ENCODE data around the gene CCNYL1.
"Not testable (repeated sequence)": the region's sequence is repeated elsewhere in the genome, so short reads cannot be mapped to it uniquely, and the experiment has no call there.

The CCNYL1 gene

DNA sequence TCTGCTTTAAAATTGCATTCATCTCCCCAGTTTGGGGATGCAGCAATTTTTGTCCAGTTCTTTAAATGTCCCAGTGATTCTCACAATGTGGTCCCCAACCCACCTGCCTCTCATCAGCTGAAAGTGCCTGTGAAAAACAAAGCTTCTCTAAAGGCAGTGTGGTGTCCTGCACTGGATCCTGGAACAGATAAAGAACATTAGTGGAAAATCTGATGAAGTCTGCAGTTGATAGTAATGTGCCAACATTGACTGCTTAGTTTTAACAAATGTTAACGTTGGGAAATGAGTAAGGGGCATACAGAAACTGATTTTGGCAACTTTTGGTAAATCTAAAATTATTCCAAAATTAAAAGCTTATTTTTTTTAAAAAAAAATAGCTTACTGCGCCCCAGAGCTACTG, 49.0 kb downstream of the CCNYL1 start:
- H3K27me3 ChIP-seq (ENCODE audit: control insufficient read depth, insufficient read depth, low read length): no peaks in the 10 kb centered on the region
- peaks cover 27% of the 10 kb centered on the region for H3K36me3 ChIP-seq (ENCODE audit: control insufficient read depth, low read depth, low read length)
- H3K9ac ChIP-seq (ENCODE audit: low read length): no peak overlapping the region
- H3K9me3 ChIP-seq (ENCODE audit: control insufficient read depth, low read depth, low read length): no peaks in the 10 kb centered on the region
- peaks cover 38% of the 10 kb centered on the region for H3K4me1 ChIP-seq (ENCODE audit: control insufficient read depth, low read depth, low read length)
- H3K27ac ChIP-seq (ENCODE audit: low read length): no peak overlapping the region
- no peak overlapping the region for H3K4me3 ChIP-seq (ENCODE audit: low read length)

DNA sequence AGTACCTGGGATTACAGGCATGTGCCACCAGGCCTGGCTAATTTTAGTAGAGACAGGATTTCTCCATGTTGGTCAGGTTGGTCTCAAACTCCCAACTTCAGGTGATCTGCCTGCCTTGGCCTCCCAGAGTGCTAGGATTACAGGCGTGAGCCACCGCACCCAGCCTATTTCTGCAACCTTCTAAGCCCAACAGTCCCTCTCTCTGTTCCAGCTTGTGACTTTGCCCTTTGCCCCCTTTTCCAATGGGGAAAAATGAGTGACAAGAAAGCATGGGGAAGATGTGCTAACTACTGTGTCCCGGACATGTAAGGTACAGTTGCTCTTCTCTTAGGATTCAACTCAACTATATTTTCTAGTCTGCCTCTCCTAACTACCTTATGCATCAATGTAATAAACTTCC, 50.0 kb downstream of the CCNYL1 start:
- not testable (repeated sequence) for H3K9ac ChIP-seq (ENCODE audit: low read length); H3K27ac ChIP-seq (ENCODE audit: low read length); H3K27me3 ChIP-seq (ENCODE audit: control insufficient read depth, insufficient read depth, low read length); H3K4me3 ChIP-seq (ENCODE audit: low read length); H3K9me3 ChIP-seq (ENCODE audit: control insufficient read depth, low read depth, low read length)
- Histone ChIP-seq H3K36me3 (ENCODE audit: control insufficient read depth, low read depth, low read length) (peaks cover 21% of the 10 kb centered on the region), H3K4me1 (ENCODE audit: control insufficient read depth, low read depth, low read length) (peaks cover 45% of the 10 kb centered on the region)

DNA sequence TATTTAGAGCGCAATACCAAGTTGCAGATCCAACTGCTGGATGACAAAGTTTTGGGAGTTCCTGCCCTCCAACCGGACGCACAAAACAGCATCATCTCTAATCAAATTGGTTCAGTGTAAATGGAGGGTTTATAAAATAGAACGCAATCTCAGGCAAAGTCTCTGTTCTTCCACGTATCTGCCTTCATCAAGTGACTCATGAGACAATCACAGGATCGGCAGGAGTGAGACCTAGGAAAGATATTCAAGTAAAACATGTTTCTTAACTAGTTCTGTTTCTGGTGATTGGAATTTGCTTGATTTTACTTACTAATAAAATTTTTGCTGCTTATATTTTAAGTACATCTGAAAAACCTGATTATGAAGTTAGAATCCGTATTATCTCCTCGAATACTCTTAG, 50.7 kb downstream of the CCNYL1 start:
- Histone ChIP-seq H3K4me1 (ENCODE audit: control insufficient read depth, low read depth, low read length) (peaks cover 47% of the 10 kb centered on the region), H3K27ac (ENCODE audit: low read length) (no peak overlapping the region), H3K4me3 (ENCODE audit: low read length) (no peak overlapping the region), H3K9ac (ENCODE audit: low read length) (no peak overlapping the region), H3K36me3 (ENCODE audit: control insufficient read depth, low read depth, low read length) (peaks cover 21% of the 10 kb centered on the region), H3K27me3 (ENCODE audit: control insufficient read depth, insufficient read depth, low read length) (peaks cover under 1% of the 10 kb centered on the region), H3K9me3 (ENCODE audit: control insufficient read depth, low read depth, low read length) (no peaks in the 10 kb centered on the region)

DNA sequence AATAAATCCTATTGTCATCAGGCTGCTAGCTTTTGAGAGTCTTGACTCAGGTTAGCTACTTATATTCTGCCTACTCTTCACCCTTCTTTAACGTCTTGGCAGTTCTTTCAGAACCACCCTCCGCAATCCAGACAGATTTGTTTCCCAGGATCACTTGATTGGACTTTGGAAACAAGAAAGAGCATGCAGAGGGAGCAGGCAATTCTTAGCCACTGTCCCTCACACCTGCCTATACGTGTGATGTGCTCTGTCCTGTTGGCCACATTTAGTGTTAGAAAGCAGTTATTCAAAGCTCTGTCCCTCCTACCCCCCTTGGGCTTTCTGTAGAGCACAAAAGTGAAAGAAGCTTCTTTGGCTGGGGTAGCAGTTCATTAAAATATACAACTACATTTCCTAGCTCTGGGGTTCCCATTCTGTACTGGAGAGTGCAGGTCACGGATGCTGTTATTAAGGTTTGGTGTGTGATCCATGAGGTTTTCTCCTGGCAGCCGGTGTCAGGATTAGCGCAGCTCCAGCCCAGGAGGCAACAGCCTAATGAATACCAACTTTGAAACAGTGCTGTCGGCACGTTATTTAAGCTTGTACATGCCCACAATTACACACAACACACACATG, 52.0 kb downstream of the CCNYL1 start:
- no peaks in the 10 kb centered on the region for H3K9me3 ChIP-seq (ENCODE audit: control insufficient read depth, low read depth, low read length)
- peaks cover 54% of the 10 kb centered on the region for H3K4me1 ChIP-seq (ENCODE audit: control insufficient read depth, low read depth, low read length)
- no peak overlapping the region for H3K27ac ChIP-seq (ENCODE audit: low read length)
- peaks cover 27% of the 10 kb centered on the region for H3K36me3 ChIP-seq (ENCODE audit: control insufficient read depth, low read depth, low read length)
- peak overlapping the region; percentile 91 for H3K4me3 ChIP-seq (ENCODE audit: low read length)
- no peak overlapping the region for H3K9ac ChIP-seq (ENCODE audit: low read length)
- peaks cover 13% of the 10 kb centered on the region for H3K27me3 ChIP-seq (ENCODE audit: control insufficient read depth, insufficient read depth, low read length)

DNA sequence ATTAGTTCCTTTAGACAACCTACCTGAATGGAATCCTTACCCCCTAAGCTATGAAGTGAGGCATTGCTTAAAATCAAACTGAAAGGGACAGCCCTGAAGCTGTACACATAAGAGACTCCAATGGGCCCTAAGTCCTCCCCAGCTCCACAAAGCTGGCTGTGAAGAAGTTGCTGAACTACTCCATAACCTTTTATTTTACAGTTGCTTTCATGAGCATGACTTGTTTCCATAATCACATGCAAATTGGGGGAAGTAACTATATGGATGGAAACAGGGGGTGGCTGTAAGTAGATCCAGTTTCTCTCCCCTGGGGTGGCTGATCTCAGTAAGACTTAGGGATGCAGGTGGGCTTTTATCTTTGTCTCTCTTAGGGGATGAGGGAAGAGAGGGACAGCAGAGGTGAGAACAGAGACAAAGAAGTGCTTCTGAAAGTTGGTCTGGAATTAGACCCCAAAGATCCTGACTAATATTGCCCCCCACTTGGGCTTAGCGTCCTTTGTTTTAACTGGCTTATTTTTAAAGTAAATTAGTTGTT, 52.7 kb downstream of the CCNYL1 start:
- Histone ChIP-seq H3K9ac (ENCODE audit: low read length) (no peak overlapping the region), H3K4me1 (ENCODE audit: control insufficient read depth, low read depth, low read length) (peaks cover 54% of the 10 kb centered on the region), H3K4me3 (ENCODE audit: low read length) (peak overlapping the region; percentile 91), H3K36me3 (ENCODE audit: control insufficient read depth, low read depth, low read length) (peaks cover 27% of the 10 kb centered on the region), H3K27me3 (ENCODE audit: control insufficient read depth, insufficient read depth, low read length) (peaks cover 20% of the 10 kb centered on the region), H3K27ac (ENCODE audit: low read length) (no peak overlapping the region), H3K9me3 (ENCODE audit: control insufficient read depth, low read depth, low read length) (no peaks in the 10 kb centered on the region)

DNA sequence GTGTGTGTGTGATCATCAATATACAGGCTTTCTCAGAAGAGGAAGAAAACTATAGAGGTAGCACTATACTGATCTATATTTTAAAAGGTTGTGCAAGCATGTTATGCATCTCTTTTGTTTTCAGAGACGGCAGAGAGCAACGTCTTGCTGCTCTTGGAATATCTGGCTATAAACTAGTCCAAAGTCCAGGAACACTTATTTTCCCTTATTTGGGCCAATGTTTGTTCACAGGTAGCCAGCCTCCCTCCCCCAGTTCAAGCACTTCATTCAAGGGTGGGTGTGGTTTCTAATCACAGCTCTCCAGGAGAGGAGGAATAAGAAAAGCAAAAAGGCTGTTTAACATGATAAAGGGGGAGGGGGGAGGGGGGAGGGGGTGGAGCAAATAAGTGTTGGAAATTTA, 54.1 kb downstream of the CCNYL1 start:
- Histone ChIP-seq H3K27ac (ENCODE audit: low read length) (peak overlapping the region; percentile 45), H3K4me3 (ENCODE audit: low read length) (peak overlapping the region; percentile 91), H3K9me3 (ENCODE audit: control insufficient read depth, low read depth, low read length) (no peaks in the 10 kb centered on the region), H3K27me3 (ENCODE audit: control insufficient read depth, insufficient read depth, low read length) (peaks cover 26% of the 10 kb centered on the region), H3K9ac (ENCODE audit: low read length) (peak overlapping the region; percentile 46), H3K36me3 (ENCODE audit: control insufficient read depth, low read depth, low read length) (peaks cover 19% of the 10 kb centered on the region), H3K4me1 (ENCODE audit: control insufficient read depth, low read depth, low read length) (peaks cover 58% of the 10 kb centered on the region)

DNA sequence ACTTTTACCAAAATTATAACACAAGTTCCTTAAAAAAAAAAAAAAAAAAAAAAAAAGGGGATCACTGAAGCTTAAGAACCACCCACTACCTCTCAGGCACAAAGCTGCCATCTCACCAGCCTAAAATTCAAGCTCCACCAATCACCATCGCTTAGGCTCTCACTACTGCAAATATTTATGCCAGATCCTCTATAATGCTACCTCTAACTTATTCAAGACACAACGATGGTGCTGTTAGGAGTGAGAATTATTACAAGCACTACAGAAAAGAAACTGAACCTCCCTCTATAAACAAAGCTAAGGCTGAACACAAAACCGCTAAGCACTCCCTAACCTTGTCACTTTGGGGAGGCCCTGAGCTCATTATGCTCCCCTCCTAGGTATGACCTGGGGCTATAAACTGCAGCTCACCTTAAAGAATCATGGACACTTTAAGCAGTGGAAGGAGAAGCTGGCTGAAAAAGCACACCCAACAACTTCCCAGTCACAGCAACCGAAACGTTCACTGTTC, 54.7 kb downstream of the CCNYL1 start:
- H3K4me3 ChIP-seq (ENCODE audit: low read length): peak overlapping the region; percentile 91
- no peaks in the 10 kb centered on the region for H3K9me3 ChIP-seq (ENCODE audit: control insufficient read depth, low read depth, low read length)
- peaks cover 31% of the 10 kb centered on the region for H3K27me3 ChIP-seq (ENCODE audit: control insufficient read depth, insufficient read depth, low read length)
- peak overlapping the region; percentile 19 for H3K9ac ChIP-seq (ENCODE audit: low read length)
- H3K4me1 ChIP-seq (ENCODE audit: control insufficient read depth, low read depth, low read length): peaks cover 58% of the 10 kb centered on the region
- peak overlapping the region; percentile 2 for H3K27ac ChIP-seq (ENCODE audit: low read length)
- H3K36me3 ChIP-seq (ENCODE audit: control insufficient read depth, low read depth, low read length): peaks cover 19% of the 10 kb centered on the region

DNA sequence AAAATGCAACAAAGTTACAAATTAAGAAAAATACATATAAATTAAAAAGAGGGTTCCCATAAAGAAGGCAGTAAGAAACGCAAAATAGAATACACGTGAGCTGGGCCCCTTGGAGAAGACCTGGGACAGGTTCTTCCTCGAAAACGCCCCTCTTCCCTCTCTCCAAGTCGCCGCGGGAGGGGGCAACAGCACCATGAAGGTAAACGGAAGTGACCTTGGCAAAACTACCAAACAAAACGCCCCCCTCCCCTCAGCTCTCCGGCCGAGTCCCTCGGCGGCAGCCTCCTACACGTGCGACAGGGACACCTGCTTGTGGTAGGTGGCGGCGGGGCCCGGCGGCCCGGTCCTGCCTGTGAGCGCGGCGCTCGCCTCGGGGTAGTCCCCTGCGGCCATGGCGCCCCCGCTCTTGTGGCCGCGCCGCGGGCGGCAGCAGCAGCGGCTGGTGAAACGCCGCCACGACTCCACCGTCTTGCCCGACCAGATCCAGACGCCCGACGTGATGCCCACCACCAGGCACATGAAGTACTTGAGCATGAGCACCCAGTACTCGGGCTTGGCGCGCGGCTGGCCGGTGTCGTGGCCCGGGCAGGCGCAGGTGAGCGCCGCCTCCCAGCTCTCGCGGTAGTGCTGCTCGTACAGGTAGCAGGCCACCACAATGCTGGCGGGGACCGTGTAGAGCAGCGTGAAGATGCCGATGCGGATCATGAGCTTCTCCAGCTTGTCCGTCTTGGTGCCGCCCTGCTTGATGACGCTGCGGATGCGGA, 55.4 kb downstream of the CCNYL1 start:
- Histone ChIP-seq H3K9me3 (ENCODE audit: control insufficient read depth, low read depth, low read length) (no peaks in the 10 kb centered on the region), H3K27ac (ENCODE audit: low read length) (no peak overlapping the region), H3K9ac (ENCODE audit: low read length) (peak overlapping the region; percentile 19), H3K4me3 (ENCODE audit: low read length) (peak overlapping the region; percentile 91), H3K27me3 (ENCODE audit: control insufficient read depth, insufficient read depth, low read length) (peaks cover 36% of the 10 kb centered on the region), H3K36me3 (ENCODE audit: control insufficient read depth, low read depth, low read length) (peaks cover 13% of the 10 kb centered on the region), H3K4me1 (ENCODE audit: control insufficient read depth, low read depth, low read length) (peaks cover 54% of the 10 kb centered on the region)

DNA sequence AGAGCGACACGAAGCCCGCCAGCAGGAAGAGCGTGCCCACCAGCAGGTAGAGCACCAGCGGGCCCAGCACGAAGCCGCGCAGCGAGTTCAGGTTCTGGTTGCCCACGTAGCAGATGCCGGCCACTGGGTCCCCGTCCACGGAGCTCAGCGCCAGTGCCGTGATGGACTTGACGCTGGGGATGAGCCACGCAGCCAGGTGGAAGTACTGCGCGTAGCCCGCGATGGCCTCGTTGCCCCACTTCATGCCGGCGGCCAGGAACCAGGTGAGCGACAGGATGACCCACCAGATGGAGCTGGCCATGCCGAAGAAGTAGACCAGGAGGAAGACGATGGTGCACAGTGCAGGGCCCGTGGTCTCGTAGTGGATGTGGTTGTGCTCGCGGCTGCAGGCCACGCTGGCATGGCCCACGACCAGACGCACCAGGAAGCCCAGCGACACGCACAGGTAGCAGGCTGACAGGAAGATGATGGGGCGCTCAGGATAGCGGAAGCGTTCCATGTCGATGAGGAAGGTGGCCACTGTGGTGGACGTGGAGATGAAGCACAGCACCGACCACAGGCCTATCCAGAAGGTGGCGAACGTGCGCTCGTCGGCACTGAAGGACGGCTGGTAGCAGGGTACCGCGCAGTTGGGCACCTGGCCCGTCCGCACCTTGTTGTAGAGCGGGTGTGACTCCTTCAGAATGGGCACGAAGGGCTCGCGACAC, 56.2 kb downstream of the CCNYL1 start:
- H3K9ac ChIP-seq (ENCODE audit: low read length): peak overlapping the region; percentile 63
- H3K27ac ChIP-seq (ENCODE audit: low read length): no peak overlapping the region
- peaks cover 53% of the 10 kb centered on the region for H3K4me1 ChIP-seq (ENCODE audit: control insufficient read depth, low read depth, low read length)
- peaks cover 7% of the 10 kb centered on the region for H3K36me3 ChIP-seq (ENCODE audit: control insufficient read depth, low read depth, low read length)
- peaks cover 36% of the 10 kb centered on the region for H3K27me3 ChIP-seq (ENCODE audit: control insufficient read depth, insufficient read depth, low read length)
- H3K9me3 ChIP-seq (ENCODE audit: control insufficient read depth, low read depth, low read length): no peaks in the 10 kb centered on the region
- H3K4me3 ChIP-seq (ENCODE audit: low read length): peak overlapping the region; percentile 91

DNA sequence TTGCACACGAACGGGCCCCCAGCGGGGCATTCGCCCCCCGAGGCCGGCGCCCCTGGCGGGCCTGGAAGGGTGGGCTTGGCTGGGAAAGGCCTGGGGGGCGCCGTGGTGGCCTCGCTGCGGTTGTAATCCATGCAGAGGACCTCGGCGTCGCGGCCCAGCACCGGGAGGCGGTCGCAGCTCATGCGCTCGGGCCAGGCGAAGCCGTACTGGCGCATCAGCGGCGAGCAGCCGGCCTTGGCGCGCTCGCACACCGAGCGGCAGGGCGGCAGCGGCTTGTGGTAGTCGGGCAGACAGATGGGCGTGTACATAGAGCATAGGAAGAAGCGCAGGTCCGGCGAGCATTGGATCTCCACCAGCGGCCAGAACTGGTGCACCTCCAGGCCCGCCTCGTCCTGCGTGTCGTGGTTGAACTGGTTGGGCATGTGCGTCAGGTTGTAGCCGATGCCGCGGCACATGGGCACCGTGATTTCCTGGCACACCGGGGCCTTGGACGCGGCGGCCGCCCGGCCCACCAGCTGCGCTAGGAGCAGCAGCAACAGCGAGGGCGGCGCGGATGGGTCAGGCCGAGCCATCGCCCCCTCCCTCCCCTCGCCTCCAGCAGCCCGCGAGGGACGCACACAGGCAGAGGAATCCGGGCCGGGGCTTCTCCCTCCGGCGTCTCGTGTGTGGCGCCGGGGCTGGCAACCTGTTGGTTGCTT, 56.9 kb downstream of the CCNYL1 start:
- Histone ChIP-seq H3K9me3 (ENCODE audit: control insufficient read depth, low read depth, low read length) (no peaks in the 10 kb centered on the region), H3K27ac (ENCODE audit: low read length) (no peak overlapping the region), H3K4me1 (ENCODE audit: control insufficient read depth, low read depth, low read length) (peaks cover 47% of the 10 kb centered on the region), H3K9ac (ENCODE audit: low read length) (peak overlapping the region; percentile 63), H3K27me3 (ENCODE audit: control insufficient read depth, insufficient read depth, low read length) (peaks cover 36% of the 10 kb centered on the region), H3K4me3 (ENCODE audit: low read length) (peak overlapping the region; percentile 91), H3K36me3 (ENCODE audit: control insufficient read depth, low read depth, low read length) (peaks cover 7% of the 10 kb centered on the region)

Measured in iPS-18a (cell line).